ENCODE data around the gene PGM1. TPM values are rescaled to one million over a fixed set of nuclear protein-coding genes. Genes with fewer than 3 reads are reported as not detected.
"Not testable (repeated sequence)": the region's sequence is repeated elsewhere in the genome, so short reads cannot be mapped to it uniquely, and the experiment has no call there.

Gene PGM1
- total RNA-seq, result 37.2 TPM

DNA sequence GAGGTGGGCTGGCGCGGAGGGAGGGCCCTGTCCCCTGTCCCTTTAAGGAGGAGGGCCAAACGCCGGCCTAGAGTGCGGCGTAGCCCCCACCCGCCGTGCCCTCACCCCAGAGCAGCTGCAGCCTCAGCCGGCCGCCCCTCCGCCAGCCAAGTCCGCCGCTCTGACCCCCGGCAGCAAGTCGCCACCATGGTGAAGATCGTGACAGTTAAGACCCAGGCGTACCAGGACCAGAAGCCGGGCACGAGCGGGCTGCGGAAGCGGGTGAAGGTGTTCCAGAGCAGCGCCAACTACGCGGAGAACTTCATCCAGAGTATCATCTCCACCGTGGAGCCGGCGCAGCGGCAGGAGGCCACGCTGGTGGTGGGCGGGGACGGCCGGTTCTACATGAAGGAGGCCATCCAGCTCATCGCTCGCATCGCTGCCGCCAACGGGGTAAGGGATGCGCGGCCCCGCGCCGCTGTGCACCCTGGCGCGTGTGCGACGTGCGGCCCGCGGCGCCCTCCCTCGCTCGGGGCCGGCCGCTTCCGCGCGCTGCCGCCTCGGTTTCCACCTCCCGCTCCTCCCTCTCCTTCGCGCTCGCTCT, at the start of gene PGM1:
TSS of gene PGM1 (plus strand) at position 109 of the 583 bp plus-strand sequence. CDS start at position 187, 78 bp downstream.
- ATAC-seq, result peak; percentile 89

GRCh38 chr1:63545780-63546179, 47.4 kb upstream of the PGM1 start:
- ATAC-seq, result no peak

GRCh38 chr1:63547621-63548294, 45.5 kb upstream of the PGM1 start:
- ATAC-seq, result peak; percentile 98

GRCh38 chr1:63548303-63548702, 44.9 kb upstream of the PGM1 start:
- ATAC-seq, result no peak

GRCh38 chr1:63548877-63549276, 44.3 kb upstream of the PGM1 start:
- no peak for ATAC-seq

GRCh38 chr1:63555480-63555879, 37.7 kb upstream of the PGM1 start:
- no peak for ATAC-seq

GRCh38 chr1:63557365-63557987, 35.7 kb upstream of the PGM1 start:
- ATAC-seq, result no peak

DNA sequence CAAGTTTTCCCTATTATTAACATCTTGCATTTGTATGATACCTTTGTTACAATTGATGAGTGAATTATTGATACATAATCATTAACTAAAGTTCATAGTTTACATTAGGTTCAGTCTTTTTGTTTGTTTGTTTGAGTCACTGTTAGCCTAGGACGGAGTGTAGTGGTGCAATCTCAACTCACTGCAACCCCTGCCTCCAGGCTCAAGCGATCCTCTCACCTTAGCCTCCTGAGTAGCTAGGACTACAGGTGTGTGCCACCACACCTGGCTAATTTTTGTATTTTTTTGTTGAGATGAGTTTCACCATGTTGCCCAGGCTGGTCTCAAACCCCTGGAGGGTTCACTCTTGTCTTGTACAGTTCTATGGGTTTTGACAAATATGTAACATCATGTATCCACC, 33.9 kb upstream of the PGM1 start:
- no peak for ATAC-seq

DNA sequence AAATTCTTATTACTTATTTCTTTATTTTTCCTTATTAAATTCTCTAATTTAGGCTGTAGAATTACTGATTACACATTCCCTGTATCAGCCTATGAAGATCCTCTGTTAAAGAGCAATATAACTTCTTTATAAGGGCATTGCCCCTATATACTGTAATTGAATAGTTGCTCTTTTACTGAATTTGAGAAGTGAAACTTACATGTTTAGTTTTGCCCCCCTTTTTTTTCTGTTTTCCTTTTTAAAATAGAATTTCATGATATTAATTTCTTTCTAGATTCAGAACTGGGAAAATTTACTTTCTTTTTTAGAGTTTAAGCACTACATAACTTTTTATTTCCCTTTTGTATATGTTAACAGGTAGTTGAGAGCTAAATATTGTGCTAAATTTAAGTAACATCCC, 29.5 kb upstream of the PGM1 start:
- no peak for ATAC-seq

DNA sequence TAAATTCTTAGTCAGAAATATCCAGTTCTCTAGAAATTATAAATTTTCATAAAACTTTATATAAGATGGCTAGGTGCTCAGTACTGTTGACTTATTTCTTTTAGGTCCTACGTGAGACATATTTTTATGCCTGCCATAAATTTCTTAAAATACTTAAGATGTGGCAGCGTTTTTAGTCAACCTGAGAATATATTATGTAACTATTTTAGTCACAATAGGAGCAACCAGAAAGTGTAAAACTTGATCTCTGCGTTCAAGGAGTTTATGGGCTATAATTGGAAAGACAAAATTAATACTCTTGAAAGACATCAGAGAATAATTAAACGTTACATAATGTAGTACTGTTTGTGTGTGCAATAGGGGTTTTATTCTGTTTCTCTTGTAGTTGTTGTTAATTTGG, 24.1 kb upstream of the PGM1 start:
- ATAC-seq, result no peak

GRCh38 chr1:63569640-63570316, 23.4 kb upstream of the PGM1 start:
- ATAC-seq, result no peak

- not testable (repeated sequence) for ATAC-seq
These were observed 20.5 kb upstream of the PGM1 start for GRCh38 chr1:63572686-63573085.

DNA sequence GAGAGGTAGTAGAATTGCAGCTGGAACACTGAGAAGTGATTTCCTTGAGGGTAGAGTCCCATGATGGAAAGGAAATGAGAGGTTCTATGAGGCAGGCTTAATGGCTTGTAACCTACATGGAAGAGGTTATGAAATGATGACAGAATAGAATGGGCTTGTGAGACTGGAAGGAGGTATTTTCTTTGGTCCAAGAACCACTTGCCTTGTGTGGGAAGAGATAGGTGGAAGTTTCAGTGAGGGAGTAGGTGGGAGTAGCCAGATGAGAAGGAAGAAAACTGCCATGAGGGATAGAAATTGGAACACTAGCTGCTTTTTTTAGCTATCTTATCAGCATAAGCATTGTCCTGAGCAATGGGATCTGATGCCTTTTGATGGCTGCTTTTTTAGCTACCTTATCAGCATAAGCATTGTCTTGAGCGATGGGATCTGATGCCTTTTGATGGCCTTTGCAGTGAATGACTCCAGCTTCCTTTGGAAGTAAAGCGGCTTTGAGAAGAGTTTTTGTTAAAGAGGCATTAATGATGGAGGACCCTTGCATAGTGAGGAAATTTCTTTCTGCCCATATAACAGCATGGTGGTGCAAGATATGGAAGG, 18.9 kb upstream of the PGM1 start:
- ATAC-seq, result not testable (repeated sequence)

DNA sequence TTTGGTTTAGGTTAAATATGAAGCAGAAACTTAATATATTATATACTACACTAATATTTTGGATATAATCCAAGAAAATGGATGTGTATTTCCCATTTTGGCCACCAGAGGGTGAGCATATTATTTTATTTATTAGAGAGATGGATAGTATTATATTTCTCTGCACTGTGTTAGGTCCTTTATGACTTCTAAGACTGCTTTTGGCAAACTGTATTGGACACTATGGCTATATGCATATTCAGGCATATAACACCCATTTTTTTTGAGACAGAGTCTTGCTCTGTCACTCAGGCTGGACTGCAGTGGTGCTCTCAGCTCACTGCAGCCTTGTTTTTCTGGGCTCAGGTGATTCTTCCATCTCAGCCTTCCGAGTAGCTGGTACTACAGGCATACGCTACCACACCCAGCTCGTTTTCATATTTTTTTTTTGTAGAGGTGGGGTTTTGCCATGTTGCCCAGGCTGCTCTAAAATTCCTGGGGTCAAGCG, 17.8 kb upstream of the PGM1 start:
- peak; percentile 45 for ATAC-seq

- not testable (repeated sequence) for ATAC-seq
These were observed 6.9 kb upstream of the PGM1 start for GRCh38 chr1:63586326-63586725.

GRCh38 chr1:63590166-63590560, 3.0 kb upstream of the PGM1 start:
- no peak for ATAC-seq

GRCh38 chr1:63592536-63593302, 492 bp upstream of the PGM1 start:
- ATAC-seq, result peak; percentile 65

GRCh38 chr1:63593886-63594605, 835 bp downstream of the PGM1 start:
- peak; percentile 71 for ATAC-seq

DNA sequence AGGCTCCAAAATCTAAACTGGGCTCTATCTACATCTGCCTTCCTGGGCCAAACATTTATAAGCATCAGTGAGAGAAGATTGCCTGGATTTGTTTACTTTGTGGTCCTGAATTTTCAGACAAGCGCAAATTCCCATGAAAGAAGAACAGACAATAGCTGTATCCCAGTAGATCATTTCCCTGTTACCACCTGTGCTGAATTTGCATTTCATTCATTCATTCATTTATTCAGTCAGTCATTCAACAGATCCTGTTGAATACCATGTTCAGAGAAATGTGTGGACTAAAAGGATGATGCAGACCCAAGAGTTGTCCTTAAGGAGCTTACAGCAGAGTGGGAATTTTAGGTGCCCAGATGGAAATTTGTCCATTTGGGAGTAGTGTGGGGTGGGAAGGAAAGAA, 2.2 kb downstream of the PGM1 start:
- no peak for ATAC-seq

GRCh38 chr1:63599799-63600198, 6.6 kb downstream of the PGM1 start:
- no peak for ATAC-seq

- no peak for ATAC-seq
These were observed 7.0 kb downstream of the PGM1 start for GRCh38 chr1:63600248-63600647.
